HFFc6 (cell line): ENCODE results near the gene AGPAT1. TPM values are rescaled to one million over a fixed set of nuclear protein-coding genes. Genes with fewer than 3 reads are reported as not detected.

ENCODE experiments used
- DNase-seq: peaks from one replicate; pipeline ENCODE4 v3.0.0-alpha.2; 2018
- H3K27ac Mint-ChIP-seq: 2 replicates; pipeline ENCODE4 v1.8.0; 2020; ENCODE audit warnings: mild to moderate bottlenecking, mixed read lengths
- H3K27me3 Mint-ChIP-seq: 2 replicates; pipeline ENCODE4 v1.8.0; 2021; ENCODE audit warnings: mild to moderate bottlenecking, moderate library complexity, mixed read lengths; ENCODE audit not compliant: insufficient read depth
- H3K36me3 Mint-ChIP-seq: 2 replicates; pipeline ENCODE4 v1.8.0; 2021; ENCODE audit warnings: low read depth, mixed read lengths
- H3K4me1 Mint-ChIP-seq: 2 replicates; pipeline ENCODE4 v1.8.0; 2020; ENCODE audit warnings: low read depth, mixed read lengths
- H3K4me3 Mint-ChIP-seq: 2 replicates; pipeline ENCODE4 v1.8.0; 2020; ENCODE audit warnings: mild to moderate bottlenecking, moderate library complexity, mixed read lengths
- H3K9me3 Mint-ChIP-seq: 2 replicates; pipeline ENCODE4 v1.8.0; 2020; ENCODE audit warnings: mild to moderate bottlenecking, mixed read lengths
- total RNA-seq, 6 experiments: library from RNA; stranded (reverse); fragmentation: NEBNext Ultra II Directional; extraction: Animal tissue kit (Norgen Biotek cat#: 25700); gene quantifications; 2 replicates in 1 of 6; 3 replicates in 5 of 6; pipeline ENCODE4 v1.2.3, GENCODE V29; 2021
- TF ChIP-seq, protein P1 (sequence below): fragments of 200-600 bp; sonication (generic); IDR thresholded peaks from 2 replicates; pipeline ENCODE4 v1.5.0; 2021; ENCODE audit warnings: antibody characterized with exemption, mild to moderate bottlenecking

Gene AGPAT1
- total RNA-seq, 6 experiments from 2014 or later: 88.8 to 114 (median 104) TPM

DNA sequence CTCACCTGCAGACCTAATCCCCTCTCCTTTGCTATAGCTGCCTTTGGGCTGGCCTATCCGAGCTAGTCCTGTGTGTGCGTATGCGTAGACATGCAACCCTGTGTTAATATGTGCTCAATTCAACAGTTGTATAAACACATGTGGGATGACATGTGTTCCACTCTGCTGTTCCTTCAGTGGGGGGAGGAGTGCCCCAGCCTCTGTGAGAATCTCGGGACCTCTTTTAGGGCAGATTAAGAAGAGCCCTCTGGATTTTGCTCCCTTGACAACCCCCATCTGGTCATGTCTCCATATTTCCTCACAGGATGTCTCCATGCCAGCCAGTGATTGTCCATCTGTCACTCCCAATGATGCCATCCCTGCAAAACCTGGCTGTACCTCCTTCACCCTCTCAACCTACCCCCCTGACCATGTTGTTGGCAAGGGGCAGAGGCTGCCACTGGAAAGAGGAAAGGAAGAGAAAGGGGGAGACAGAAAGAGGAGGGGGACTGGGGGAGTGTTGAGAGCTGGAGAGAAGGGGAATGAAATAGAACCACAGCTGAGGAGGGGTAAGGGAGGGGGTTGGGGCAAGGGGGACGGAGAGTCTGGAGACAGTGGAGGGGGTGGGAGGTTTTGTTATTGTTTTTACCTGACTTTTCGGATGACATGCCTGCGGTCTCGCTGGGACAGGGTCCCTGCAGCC, 24.6 kb downstream of the AGPAT1 start:
- H3K4me1 Mint-ChIP-seq: peaks cover 43% of the 10 kb centered on the region
- DNase-seq: no peak
- H3K36me3 Mint-ChIP-seq: peaks cover 13% of the 10 kb centered on the region; the same call in 1 of the 2 replicates
- H3K9me3 Mint-ChIP-seq: no peaks in the 10 kb centered on the region
- TF ChIP-seq, protein P1, sequence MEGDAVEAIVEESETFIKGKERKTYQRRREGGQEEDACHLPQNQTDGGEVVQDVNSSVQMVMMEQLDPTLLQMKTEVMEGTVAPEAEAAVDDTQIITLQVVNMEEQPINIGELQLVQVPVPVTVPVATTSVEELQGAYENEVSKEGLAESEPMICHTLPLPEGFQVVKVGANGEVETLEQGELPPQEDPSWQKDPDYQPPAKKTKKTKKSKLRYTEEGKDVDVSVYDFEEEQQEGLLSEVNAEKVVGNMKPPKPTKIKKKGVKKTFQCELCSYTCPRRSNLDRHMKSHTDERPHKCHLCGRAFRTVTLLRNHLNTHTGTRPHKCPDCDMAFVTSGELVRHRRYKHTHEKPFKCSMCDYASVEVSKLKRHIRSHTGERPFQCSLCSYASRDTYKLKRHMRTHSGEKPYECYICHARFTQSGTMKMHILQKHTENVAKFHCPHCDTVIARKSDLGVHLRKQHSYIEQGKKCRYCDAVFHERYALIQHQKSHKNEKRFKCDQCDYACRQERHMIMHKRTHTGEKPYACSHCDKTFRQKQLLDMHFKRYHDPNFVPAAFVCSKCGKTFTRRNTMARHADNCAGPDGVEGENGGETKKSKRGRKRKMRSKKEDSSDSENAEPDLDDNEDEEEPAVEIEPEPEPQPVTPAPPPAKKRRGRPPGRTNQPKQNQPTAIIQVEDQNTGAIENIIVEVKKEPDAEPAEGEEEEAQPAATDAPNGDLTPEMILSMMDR: no peak
- peak overlapping the region; percentile 100 for H3K4me3 Mint-ChIP-seq
- H3K27me3 Mint-ChIP-seq: peaks cover 6% of the 10 kb centered on the region
- peak overlapping the region; percentile 17; the same call in 1 of the 2 replicates for H3K27ac Mint-ChIP-seq

DNA sequence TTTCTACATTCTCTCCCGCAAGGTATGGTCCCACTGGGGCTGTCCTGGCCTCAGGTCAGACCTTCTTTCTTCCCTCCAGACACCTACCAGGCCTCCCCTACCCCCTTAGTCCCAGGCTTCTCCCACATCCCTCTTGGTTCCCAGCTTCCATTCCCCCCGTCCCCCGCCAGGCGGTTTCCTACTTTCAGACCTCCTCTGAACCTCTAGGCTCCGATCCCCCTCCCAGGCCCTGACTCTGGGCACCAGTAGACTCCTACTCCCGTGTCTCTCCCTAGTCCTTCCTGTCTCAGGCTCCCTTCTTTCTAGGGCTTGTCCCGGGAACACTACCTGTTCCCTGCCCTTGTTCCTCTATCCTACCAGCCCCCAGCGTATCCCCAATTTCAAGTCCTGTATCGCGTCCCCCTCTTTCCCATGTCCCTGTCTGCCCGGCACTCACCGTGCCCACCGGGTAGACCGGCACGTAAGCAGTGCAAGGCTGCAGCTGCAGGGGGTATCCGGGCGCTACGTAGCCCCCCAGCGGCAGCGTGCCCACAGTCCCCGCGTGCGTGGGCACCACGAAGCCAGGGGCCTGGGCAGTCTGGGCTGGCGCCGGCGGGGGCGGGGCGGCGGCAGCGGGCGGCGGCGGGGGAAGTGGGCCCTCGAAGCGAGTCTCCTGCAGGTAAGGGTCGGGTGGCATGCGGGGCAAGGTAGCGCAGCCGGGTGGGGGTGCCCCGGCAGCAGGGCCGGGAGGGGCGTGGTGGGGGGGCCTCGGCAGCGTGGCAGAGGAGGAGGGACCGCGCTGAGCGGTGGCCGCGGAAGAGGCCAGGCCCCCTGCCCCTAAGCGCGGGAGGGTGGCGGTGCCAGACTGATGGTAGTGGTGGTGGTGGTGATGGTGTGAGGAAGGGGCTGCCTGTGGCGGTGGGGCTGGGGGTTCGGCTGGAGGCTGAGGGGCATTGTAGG, 25.7 kb downstream of the AGPAT1 start:
- H3K27me3 Mint-ChIP-seq: peaks cover 7% of the 10 kb centered on the region
- TF ChIP-seq, protein P1: no peak
- H3K4me3 Mint-ChIP-seq: peak overlapping the region; percentile 100
- DNase-seq: no peak
- peaks cover 13% of the 10 kb centered on the region; the same call in 1 of the 2 replicates for H3K36me3 Mint-ChIP-seq
- H3K4me1 Mint-ChIP-seq: peaks cover 38% of the 10 kb centered on the region
- no peak overlapping the region for H3K27ac Mint-ChIP-seq
- no peaks in the 10 kb centered on the region for H3K9me3 Mint-ChIP-seq

GRCh38 chr6:32149092-32149755, 26.7 kb downstream of the AGPAT1 start:
- Mint-ChIP-seq H3K9me3 (no peaks in the 10 kb centered on the region), H3K27me3 (peaks cover 7% of the 10 kb centered on the region), H3K4me1 (peaks cover 28% of the 10 kb centered on the region), H3K36me3 (peaks cover 13% of the 10 kb centered on the region; the same call in 1 of the 2 replicates), H3K27ac (no peak overlapping the region), H3K4me3 (no peak overlapping the region)
- DNase-seq: no peak
- TF ChIP-seq, protein P1: no peak

DNA sequence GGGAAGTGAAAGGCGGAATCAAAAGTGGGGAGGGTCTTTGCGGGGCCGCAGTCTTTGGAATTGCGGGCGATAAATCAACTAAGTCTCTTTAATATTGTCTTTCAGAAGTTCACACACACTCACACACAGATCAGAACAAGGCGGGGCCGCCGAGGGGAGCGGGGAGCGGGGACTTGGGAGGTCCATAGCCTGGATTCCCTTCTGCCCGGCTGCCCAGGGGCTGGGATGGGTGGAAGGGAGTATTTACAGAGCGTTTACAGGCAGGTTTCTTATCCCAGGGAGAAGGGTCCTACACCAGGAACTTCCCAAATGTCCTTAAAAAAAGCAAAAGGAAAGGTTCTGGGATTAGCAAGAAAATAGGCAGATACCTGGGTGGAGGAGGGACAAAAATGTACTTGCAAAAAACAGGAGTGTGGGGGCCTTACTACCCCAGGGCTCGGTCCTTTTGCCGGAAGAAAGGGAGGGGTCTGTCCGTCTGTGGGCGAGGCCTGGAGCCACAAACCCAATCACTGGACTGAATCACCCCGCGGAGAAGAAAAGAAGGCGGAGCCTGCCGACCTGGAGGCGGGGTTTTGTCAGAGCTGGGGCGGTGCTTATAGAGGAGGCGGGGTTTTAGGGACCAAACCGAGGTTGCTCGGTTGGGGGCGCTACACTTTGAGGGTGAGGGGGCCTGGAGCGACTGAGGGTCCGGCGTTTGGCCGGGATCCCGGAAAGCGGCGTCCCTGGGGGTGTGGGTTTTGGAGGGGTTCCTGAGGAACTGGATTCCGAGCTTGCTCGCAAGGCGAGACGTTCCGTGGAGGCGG, 27.4 kb downstream of the AGPAT1 start:
- no peak for DNase-seq
- Mint-ChIP-seq H3K27me3 (peaks cover 7% of the 10 kb centered on the region), H3K4me3 (no peak overlapping the region), H3K9me3 (no peaks in the 10 kb centered on the region), H3K27ac (no peak overlapping the region), H3K36me3 (peaks cover 13% of the 10 kb centered on the region; the same call in 1 of the 2 replicates), H3K4me1 (peaks cover 27% of the 10 kb centered on the region)
- TF ChIP-seq, protein P1: no peak
